HepG2 (cell line): ENCODE data around the gene MISFA. TPM values are rescaled to one million over a fixed set of nuclear protein-coding genes. Genes with fewer than 3 reads are reported as not detected.

Experiments used
- CHD4 ChIP-seq: fragments of 200-600 bp; sonication (generic); IDR thresholded peaks from 2 replicates; pipeline ENCODE4 v1.7.0; 2017; ENCODE audit warnings: mild to moderate bottlenecking, low read length, borderline replicate concordance
- CREB1 ChIP-seq, 2 experiments: fragments of 450-650 bp in 1 of 2; IDR thresholded peaks; 2 replicates each; pipeline ENCODE4 v1.6.1; 2016 to 2017; ENCODE audit warnings: control low read depth in 1 of 2, mild to moderate bottlenecking in 1 of 2, missing compliant biosample characterization in 1 of 2, missing genetic modification characterization in 1 of 2
- CREB3 ChIP-seq: sonication (generic); formaldehyde crosslinking; IDR thresholded peaks from 2 replicates; pipeline ENCODE4 v1.5.0; 2020; ENCODE audit warnings: missing genetic modification reagents
- GABPA ChIP-seq, 2 experiments: IDR thresholded peaks; 2 replicates each; pipeline ENCODE4 v1.6.1; 2011 to 2016; ENCODE audit warnings: low read depth in 2 of 2, low read length in 1 of 2, missing biosample characterization in 1 of 2, missing genetic modification characterization in 1 of 2
- GTF2F1 ChIP-seq: fragments of 150-350 bp; IDR thresholded peaks from 2 replicates; pipeline ENCODE4 v1.6.1; 2014; ENCODE audit warnings: low read length
- GTF3A ChIP-seq: sonication (generic); formaldehyde crosslinking; conservative IDR thresholded peaks from 2 replicates; pipeline ENCODE4 v1.4.0; 2020; ENCODE audit warnings: mild to moderate bottlenecking, missing genetic modification reagents
- LBX2 ChIP-seq: sonication (generic); formaldehyde crosslinking; IDR thresholded peaks from 2 replicates; pipeline ENCODE4 v1.5.0; 2020; ENCODE audit warnings: missing genetic modification reagents, mild to moderate bottlenecking, borderline replicate concordance
- MAZ ChIP-seq, 2 experiments: sonication (generic) in 1 of 2; formaldehyde crosslinking in 1 of 2; IDR thresholded peaks; 2 replicates each; pipeline versions ENCODE4 v1.5.0 to v1.6.1; 2012 to 2020; ENCODE audit warnings: low read depth in 2 of 2, mild to moderate bottlenecking in 2 of 2, borderline replicate concordance in 1 of 2, improper control_type of control experiment in 1 of 2, low read length in 1 of 2, missing genetic modification reagents in 1 of 2, moderate library complexity in 1 of 2
- MIXL1 ChIP-seq: IDR thresholded peaks from 2 replicates; pipeline ENCODE4 v1.6.1; 2016
- MTA3 ChIP-seq: sonication (generic); formaldehyde crosslinking; IDR thresholded peaks from 2 replicates; pipeline ENCODE4 v1.4.0; 2020; ENCODE audit warnings: missing genetic modification reagents
- NCOA5 ChIP-seq: sonication (generic); formaldehyde crosslinking; IDR thresholded peaks from 2 replicates; pipeline ENCODE4 v1.4.0; 2020; ENCODE audit warnings: missing genetic modification reagents
- RBM22 ChIP-seq: fragments of 200-400 bp; formaldehyde crosslinking; optimal IDR thresholded peaks from 2 replicates; pipeline ENCODE3; 2017; ENCODE audit warnings: mild to moderate bottlenecking, low read length, moderate library complexity
- RCOR2 ChIP-seq: IDR thresholded peaks from 2 replicates; pipeline ENCODE4 v1.6.1; 2016; ENCODE audit warnings: missing biosample characterization, missing genetic modification reagents
- SNAPC5 ChIP-seq: sonication (generic); formaldehyde crosslinking; IDR thresholded peaks from 2 replicates; pipeline ENCODE4 v1.8.1; 2023; ENCODE audit warnings: mild to moderate bottlenecking, missing genetic modification reagents, borderline replicate concordance
- SRSF4 ChIP-seq: fragments of 200-400 bp; formaldehyde crosslinking; IDR thresholded peaks from one replicate; pipeline ENCODE4 v1.6.1; 2018; ENCODE audit warnings: mild to moderate bottlenecking, low read depth, low read length, moderate library complexity; ENCODE audit not compliant: poor library complexity, severe bottlenecking
- TMF1 ChIP-seq: sonication (generic); formaldehyde crosslinking; IDR thresholded peaks from 2 replicates; pipeline ENCODE4 v1.8.1; 2022; ENCODE audit warnings: low read depth, missing genetic modification reagents
- ZNF280D ChIP-seq: sonication (generic); formaldehyde crosslinking; IDR thresholded peaks from 2 replicates; pipeline ENCODE4 v1.5.1; 2020; ENCODE audit warnings: mild to moderate bottlenecking, missing genetic modification reagents
- ZNF550 ChIP-seq: sonication (generic); formaldehyde crosslinking; IDR thresholded peaks from 2 replicates; pipeline ENCODE4 v1.4.0; 2020; ENCODE audit warnings: mild to moderate bottlenecking, missing genetic modification reagents, borderline replicate concordance
- ZNF598 ChIP-seq: sonication (generic); formaldehyde crosslinking; IDR thresholded peaks from 2 replicates; pipeline ENCODE4 v1.5.1; 2020; ENCODE audit warnings: mild to moderate bottlenecking, missing genetic modification reagents, borderline replicate concordance
- ZNF724P ChIP-seq: sonication (generic); formaldehyde crosslinking; IDR thresholded peaks from 2 replicates; pipeline ENCODE4 v1.8.0; 2022; ENCODE audit warnings: missing genetic modification reagents, borderline replicate concordance
- ZNF777 ChIP-seq: sonication (generic); formaldehyde crosslinking; IDR thresholded peaks from 2 replicates; pipeline ENCODE4 v1.4.0; 2020; ENCODE audit warnings: missing genetic modification reagents
- ZSCAN5A ChIP-seq: sonication (generic); formaldehyde crosslinking; IDR thresholded peaks from 2 replicates; pipeline ENCODE4 v1.8.0; 2022; ENCODE audit warnings: mild to moderate bottlenecking, missing genetic modification reagents, borderline replicate concordance
- polyA plus RNA-seq, 8 experiments: library from polyadenylated mRNA; depleted of rRNA in 3 of 8; stranded (reverse) in 7 of 8; unstranded in 1 of 8; fragments of >200 nt; fragmentation: Illumina TruSeq in 4 of 8; extraction: Trizol in 4 of 8; gene quantifications; 2 replicates each; pipeline versions ENCODE4 v1.2.1 to v1.2.3, GENCODE V29; 2011 to 2016; ENCODE audit warnings: low read depth in 4 of 8, missing spikeins in 1 of 8, mixed read lengths in 1 of 8; ENCODE audit not compliant: insufficient read depth in 1 of 8
- total RNA-seq, 5 experiments: library from RNA; depleted of rRNA; stranded (reverse); fragments of >200 nt; fragmentation: Illumina TruSeq; extraction: Trizol; gene quantifications; 2 replicates each; pipeline ENCODE4 v1.2.3, GENCODE V29; 2016; ENCODE audit warnings: low read depth in 1 of 5

Gene MISFA
- total and polyA plus RNA-seq, 2 of the 13 experiments (the other 11 are each of a cell fraction or from before 2014, with no cell fraction given), result 1.4 to 5.4 TPM

GRCh38 chr11:18634140-18635032 lies 34.8 kb downstream of the MISFA start, which contains the start of gene SPTY2D1 (continued):
- TF ChIP-seq GTF3A (CRISPR knock-in tag) (no peak), SRSF4 (no peak), RCOR2 (CRISPR knock-in tag) (no peak), MIXL1 (CRISPR knock-in tag) (0 out of 2 replicates have a peak, but pooled peaks have one; percentile 50), GTF2F1 (no peak), CREB1 (IDR thresholded peaks at IDR 0.05) (peak; percentile 98), CREB1 (CRISPR knock-in tag; IDR thresholded peaks at IDR 0.05) (peak; percentile 99), MAZ (IDR thresholded peaks at IDR 0.05; ENCODE audit: borderline replicate concordance, low read depth, low read length) (peak; percentile 94), MAZ (CRISPR knock-in tag; IDR thresholded peaks at IDR 0.05; ENCODE audit: low read depth) (peak; percentile 85), ZNF777 (CRISPR knock-in tag) (no peak), RBM22 (no peak), LBX2 (CRISPR knock-in tag) (no peak), GABPA (IDR thresholded peaks at IDR 0.05; ENCODE audit: low read depth, low read length) (peak; percentile 91), GABPA (CRISPR knock-in tag; IDR thresholded peaks at IDR 0.05; ENCODE audit: low read depth) (peak; percentile 97), NCOA5 (CRISPR knock-in tag) (no peak), ZNF724P (CRISPR knock-in tag) (0 out of 2 replicates have a peak, but pooled peaks have one; percentile 38), ZSCAN5A (CRISPR knock-in tag) (peak; percentile 42; the same call in 1 of the 2 replicates), CHD4 (no peak; the same call in 1 of the 2 replicates), SNAPC5 (CRISPR knock-in tag) (no peak; the same call in 1 of the 2 replicates), ZNF280D (CRISPR knock-in tag) (peak; percentile 53; the same call in 1 of the 2 replicates), MTA3 (CRISPR knock-in tag) (no peak), TMF1 (CRISPR knock-in tag) (0 out of 2 replicates have a peak, but pooled peaks have one; percentile 46), ZNF598 (no peak; the same call in 1 of the 2 replicates), CREB3 (CRISPR knock-in tag) (no peak), ZNF550 (CRISPR knock-in tag) (no peak)
